ENCODE data around the gene UGCG.
"Not testable (repeated sequence)": the region's sequence is repeated elsewhere in the genome, so short reads cannot be mapped to it uniquely, and the experiment has no call there.

GRCh38 chr9:111903535-111903934, 6.9 kb downstream of the UGCG start:
- TF ChIP-seq EZH2 (IDR thresholded peaks at IDR 0.05); POLR2AphosphoS5 (IDR thresholded peaks at IDR 0.05; ENCODE audit: borderline replicate concordance, low read depth, low read length); FOXP2 (optimal IDR thresholded peaks at IDR 0.05; ENCODE audit: control extremely low read depth, extremely low read length, insufficient read depth): not testable (repeated sequence)

Data from SK-N-MC (cell line).